ENCODE results near the gene RPS25.
"Not testable (repeated sequence)": the region's sequence is repeated elsewhere in the genome, so short reads cannot be mapped to it uniquely, and the experiment has no call there.

The RPS25 gene

GRCh38 chr11:119018074-119018938, at the start of gene RPS25, which contains the start of gene TRAPPC4:
RPS25 (minus strand) TSS chr11:119018343; CDS start chr11:119018284, 59 bp downstream.
TRAPPC4 (plus strand) TSS chr11:119018766; CDS start chr11:119018796, 30 bp downstream.
- DNase-seq: peak; percentile 95

- peak; percentile 97 for DNase-seq
These were observed 49.5 kb upstream of the RPS25 start, which contains the start of gene VPS11 for GRCh38 chr11:119067371-119068222. VPS11 (plus strand) TSS chr11:119067818; CDS start chr11:119067824, 6 bp downstream.

GRCh38 chr11:119065369-119065768, 47.2 kb upstream of the RPS25 start:
- DNase-seq: peak; percentile 69

- DNase-seq: no peak
These were observed 44.6 kb upstream of the RPS25 start for GRCh38 chr11:119062779-119063178.

GRCh38 chr11:119061256-119061655, 43.1 kb upstream of the RPS25 start:
- DNase-seq: no peak

GRCh38 chr11:119059128-119059527, 41.0 kb upstream of the RPS25 start:
- DNase-seq: not testable (repeated sequence)

- DNase-seq: peak; percentile 98
These were observed 39.0 kb upstream of the RPS25 start, which contains the start of gene HYOU1 for GRCh38 chr11:119057000-119057769. HYOU1 (minus strand) TSS chr11:119057205; CDS start chr11:119056160, 1,045 bp downstream.

GRCh38 chr11:119056421-119056999, 38.4 kb upstream of the RPS25 start:
- peak; percentile 68 for DNase-seq

- DNase-seq: peak; percentile 18
These were observed 37.8 kb upstream of the RPS25 start for GRCh38 chr11:119055901-119056300.

GRCh38 chr11:119054418-119054817, 36.3 kb upstream of the RPS25 start:
- DNase-seq: no peak

- DNase-seq: no peak
These were observed 34.1 kb upstream of the RPS25 start for GRCh38 chr11:119052163-119052814.

- DNase-seq: peak; percentile 46
These were observed 33.5 kb upstream of the RPS25 start for GRCh38 chr11:119051440-119052162.

- DNase-seq: no peak
These were observed 30.9 kb upstream of the RPS25 start for GRCh38 chr11:119049081-119049480.

- no peak for DNase-seq
These were observed 30.5 kb upstream of the RPS25 start for GRCh38 chr11:119048644-119049043.

- no peak for DNase-seq
These were observed 29.1 kb upstream of the RPS25 start for GRCh38 chr11:119047205-119047604.

GRCh38 chr11:119046489-119046888, 28.3 kb upstream of the RPS25 start:
- DNase-seq: no peak

GRCh38 chr11:119044708-119045107, 26.6 kb upstream of the RPS25 start:
- DNase-seq: no peak

- DNase-seq: no peak
These were observed 24.8 kb upstream of the RPS25 start for GRCh38 chr11:119042927-119043326.

- no peak for DNase-seq
These were observed 23.8 kb upstream of the RPS25 start for GRCh38 chr11:119041821-119042514.

GRCh38 chr11:119039471-119039870, 21.3 kb upstream of the RPS25 start:
- DNase-seq: not testable (repeated sequence)

Measured in CD4-positive, alpha-beta T cell treated with Interleukin-10 for 1 hour (primary cell).